Right ventricle myocardium inferior (tissue), 1 donor: ENCODE results near the gene NKAPL. TPM values are rescaled to one million over a fixed set of nuclear protein-coding genes. Genes with fewer than 3 reads are reported as not detected.

Experiments
- ATAC-seq: fragments of 200-7000 bp; cut with Tn5 transposase; one replicate; pipeline ENCODE4 v1.9.1; 2020; ENCODE audit warnings: mild to moderate bottlenecking, moderate library complexity
- DNase-seq: peaks from one replicate; pipeline ENCODE4 v3.0.0; 2021; ENCODE audit errors: missing footprints
- intact Hi-C: fragments of 100-400 bp; cut with DNase I; formaldehyde crosslinking; loops from one replicate; pipeline ENCODE4 v1.11.0; 2022
- total RNA-seq: library from RNA; stranded (reverse); fragmentation: NEBNext Ultra II Directional; extraction: Animal tissue kit (Norgen Biotek cat#: 25700); gene quantifications from one replicate; pipeline ENCODE4 v1.2.1, GENCODE V29; 2021
- donor health status: DM: no; HTN: yes; CAD: no; lungs with severe emphysema.

The NKAPL gene
- total RNA-seq, 1 donor from 2014 or later = 7.4 TPM

- intact Hi-C loops = no loop called here
- DNase-seq = no peak
These were observed 19.5 kb upstream of the NKAPL start for GRCh38 chr6:28239636-28240035.

GRCh38 chr6:28240471-28240870 is 18.6 kb upstream of the NKAPL start:
- intact Hi-C loops = no loop called here
- ATAC-seq (no peak), DNase-seq (no peak)

More at GRCh38 chr6:28239636-28240035, 19.5 kb upstream of the NKAPL start:
- no peak for ATAC-seq

- intact Hi-C loops = no loop called here
- ATAC-seq (no peak), DNase-seq (no peak)
These were observed 15.2 kb upstream of the NKAPL start for GRCh38 chr6:28243946-28244345.

DNA sequence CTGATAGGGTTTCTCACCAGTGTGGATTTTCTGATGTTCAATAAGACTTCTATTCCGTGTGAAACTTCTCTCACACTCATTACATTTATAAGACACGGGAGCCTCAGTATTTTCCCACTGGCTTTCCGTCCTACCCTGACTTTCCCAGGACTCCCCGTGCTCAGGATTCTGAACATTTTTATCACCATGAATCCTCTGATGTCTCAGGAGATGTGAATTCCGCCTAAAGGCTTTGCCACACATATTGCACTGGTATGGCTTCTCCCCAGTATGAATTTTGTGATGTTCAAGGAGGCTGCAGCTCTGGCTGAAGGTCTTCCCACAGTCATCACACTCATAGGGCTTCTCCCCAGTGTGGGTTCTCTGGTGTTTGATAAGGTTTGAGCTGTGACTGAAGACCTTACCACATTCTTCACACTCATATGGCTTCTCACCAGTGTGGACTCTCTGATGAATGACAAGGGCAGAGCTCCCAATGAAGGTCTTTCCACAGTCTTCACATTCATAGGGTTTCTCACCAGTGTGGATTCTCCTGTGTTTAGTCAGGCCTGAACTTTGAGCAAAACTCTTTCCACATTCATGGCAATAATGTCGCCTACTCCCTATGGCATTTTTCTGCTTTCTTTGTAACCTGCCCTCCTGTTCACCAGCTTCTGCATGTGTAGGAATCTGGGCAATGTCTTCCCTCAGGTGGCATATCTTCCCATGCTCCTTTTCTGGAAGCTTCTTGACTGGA is 13.7 kb upstream of the NKAPL start:
- intact Hi-C loops = no loop called here
- no peak for ATAC-seq
- no peak for DNase-seq

DNA sequence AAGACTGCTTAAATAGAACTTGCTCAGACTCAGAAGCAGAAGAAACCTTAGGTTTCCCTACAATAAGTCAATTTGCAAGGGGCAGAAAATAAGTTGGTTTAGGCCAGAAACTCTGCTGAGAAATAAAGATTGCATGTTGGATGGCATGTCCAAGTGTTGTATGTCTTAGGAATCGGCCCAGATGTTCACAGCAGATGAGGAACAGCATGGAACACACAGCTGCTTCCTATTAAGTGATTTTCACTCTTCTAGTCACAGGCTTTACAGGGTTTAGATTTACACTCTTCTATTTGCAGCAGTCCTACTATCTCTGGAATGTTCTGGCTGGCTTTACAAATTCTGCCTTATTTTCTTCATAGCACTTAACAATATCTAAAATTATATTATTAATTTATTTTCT is 10.2 kb upstream of the NKAPL start:
- DNase-seq (no peak), ATAC-seq (no peak)
- intact Hi-C loops = no loop called here

DNA sequence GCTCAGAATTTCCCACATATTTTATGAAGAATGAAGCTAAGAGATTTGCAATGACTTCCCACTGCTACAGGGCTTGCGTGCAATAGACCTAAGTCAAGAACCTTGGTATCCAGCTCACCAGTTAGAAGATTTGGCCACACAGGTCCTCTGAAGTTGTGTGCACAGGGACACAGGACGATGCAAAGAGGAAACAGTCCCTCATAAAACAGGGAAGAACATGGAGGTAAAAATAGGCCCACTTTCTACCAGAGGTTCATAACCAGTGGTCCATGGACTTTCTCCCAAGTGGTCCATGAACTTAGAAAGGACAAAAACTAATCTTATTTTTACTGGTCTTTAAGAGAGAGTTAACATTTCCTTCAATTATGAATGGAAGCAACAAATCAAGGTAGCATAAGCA is 8.3 kb upstream of the NKAPL start:
- ATAC-seq = no peak
- intact Hi-C loops = loop anchor here (2.0 kb wide), 1 partner anchor 26 kb away; the partner anchor contains the start of gene ZSCAN9
- DNase-seq = no peak

GRCh38 chr6:28251661-28252008 is 7.5 kb upstream of the NKAPL start:
- DNase-seq (peak; percentile 66), ATAC-seq (no peak)
- intact Hi-C loops = loop anchor here (2.0 kb wide), 2 partner anchors 27 to 103 kb away; partner anchors contain the start of gene ZSCAN9

- ATAC-seq = peak; percentile 98
- DNase-seq = peak; percentile 69
- intact Hi-C loops = loop anchor here (2.0 kb wide), 1 partner anchor 103 kb away; no protein-coding TSS in a partner anchor
These were observed 6.8 kb upstream of the NKAPL start, which contains the start of gene ZKSCAN4 for GRCh38 chr6:28252009-28252975. TSS of gene ZKSCAN4 (minus strand) at chr6:28252269. CDS start at chr6:28251980, 289 bp downstream.

DNA sequence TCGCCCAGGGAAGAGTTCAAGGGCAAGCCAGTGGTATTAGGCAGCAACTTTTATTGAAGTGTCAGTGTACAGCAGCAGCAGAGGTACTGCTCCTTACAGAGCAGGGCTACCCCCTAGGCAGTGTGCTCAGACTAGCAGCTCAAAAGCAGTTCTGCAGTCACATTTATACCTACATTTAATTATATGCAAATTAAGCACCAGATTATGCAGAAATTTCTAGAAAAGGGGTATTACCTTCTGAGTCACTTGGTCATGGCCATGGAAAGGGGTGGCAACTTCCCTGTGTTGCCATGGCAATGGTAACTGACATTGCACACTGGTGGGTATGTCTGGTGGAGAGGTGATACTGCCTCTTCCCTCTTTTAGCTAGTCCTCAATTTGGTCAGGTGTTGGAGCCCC is 5.0 kb upstream of the NKAPL start:
- ATAC-seq (no peak), DNase-seq (no peak)
- intact Hi-C loops = no loop called here

- ATAC-seq (no peak), DNase-seq (no peak)
- intact Hi-C loops = loop anchor here (5.0 kb wide), 1 partner anchor 115 kb away; the partner anchor contains the start of gene ZKSCAN8
These were observed 2.1 kb upstream of the NKAPL start for GRCh38 chr6:28257042-28257441.

GRCh38 chr6:28263922-28264321 is 4.8 kb downstream of the NKAPL start:
- intact Hi-C loops = no loop called here
- ATAC-seq (no peak), DNase-seq (no peak)

DNA sequence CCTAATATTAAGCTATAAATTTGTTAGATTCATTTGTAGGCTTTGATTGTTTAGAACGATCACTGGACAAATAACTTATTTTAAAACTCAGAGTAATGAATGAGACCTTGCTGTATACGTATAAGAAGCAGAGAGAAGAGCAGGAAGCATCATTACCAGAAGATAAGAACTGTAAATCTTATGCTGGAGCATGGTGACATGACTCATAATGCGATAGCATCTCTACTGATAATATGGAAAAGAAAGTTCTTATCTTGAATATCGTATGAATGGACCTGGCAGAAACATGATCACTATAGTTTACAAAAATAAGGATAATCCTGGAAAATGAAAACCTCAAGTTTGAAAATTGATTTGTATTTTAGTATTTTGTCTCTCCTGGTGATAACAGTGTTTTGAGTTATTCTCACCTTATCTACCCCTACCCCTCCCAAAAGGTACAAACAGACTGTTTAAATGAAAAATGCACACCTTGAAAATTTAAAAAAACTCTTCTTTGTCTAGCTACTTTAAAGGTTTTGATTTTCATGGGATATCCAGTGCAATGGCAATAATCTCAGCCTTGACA is 5.8 kb downstream of the NKAPL start:
- intact Hi-C loops = no loop called here
- ATAC-seq (no peak), DNase-seq (no peak)

DNA sequence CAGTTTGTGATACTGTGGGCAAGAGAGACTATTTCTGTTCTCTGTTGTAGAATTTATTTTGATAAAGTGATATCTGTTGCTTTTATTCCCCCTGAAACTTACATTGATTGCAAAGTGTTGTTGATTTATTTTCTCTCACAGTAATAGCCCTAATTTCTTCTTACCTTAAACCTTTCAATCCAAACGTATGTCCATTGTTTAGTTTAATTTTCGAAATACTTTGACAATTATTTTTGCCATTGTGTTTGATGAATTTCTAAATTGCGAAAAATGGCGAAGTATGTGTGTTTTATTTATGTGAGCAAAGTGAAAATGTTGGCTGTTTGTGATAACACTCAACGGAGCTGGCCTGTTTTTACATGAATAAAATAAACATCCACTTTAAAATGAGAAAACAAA is 7.5 kb downstream of the NKAPL start:
- DNase-seq = no peak
- intact Hi-C loops = no loop called here
- ATAC-seq = no peak

GRCh38 chr6:28266962-28267694 is 8.0 kb downstream of the NKAPL start, which contains the start of gene ZSCAN26:
TSS of gene ZSCAN26 (plus strand) at chr6:28267143. CDS start at chr6:28271920, 4,777 bp downstream.
- ATAC-seq = peak; percentile 97
- peak; percentile 86 for DNase-seq
- intact Hi-C loops = no loop called here

- DNase-seq (no peak), ATAC-seq (no peak)
- intact Hi-C loops = no loop called here
These were observed 8.6 kb downstream of the NKAPL start for GRCh38 chr6:28267695-28268059.

GRCh38 chr6:28269492-28269891 is 10.4 kb downstream of the NKAPL start:
- ATAC-seq (no peak), DNase-seq (no peak)
- intact Hi-C loops = no loop called here

- ATAC-seq (no peak), DNase-seq (no peak)
- intact Hi-C loops = no loop called here
These were observed 15.8 kb downstream of the NKAPL start for GRCh38 chr6:28274888-28275287.

GRCh38 chr6:28277746-28278145 is 18.6 kb downstream of the NKAPL start:
- intact Hi-C loops = no loop called here
- no peak for DNase-seq

More at GRCh38 chr6:28277746-28278145, 18.6 kb downstream of the NKAPL start:
- no peak for ATAC-seq
